ENCODE data around the gene SMIM23. TPM values are rescaled to one million over a fixed set of nuclear protein-coding genes. Genes with fewer than 3 reads are reported as not detected.

The SMIM23 gene
- total RNA-seq, 2 donors from 2014 or later, result not detected

DNA sequence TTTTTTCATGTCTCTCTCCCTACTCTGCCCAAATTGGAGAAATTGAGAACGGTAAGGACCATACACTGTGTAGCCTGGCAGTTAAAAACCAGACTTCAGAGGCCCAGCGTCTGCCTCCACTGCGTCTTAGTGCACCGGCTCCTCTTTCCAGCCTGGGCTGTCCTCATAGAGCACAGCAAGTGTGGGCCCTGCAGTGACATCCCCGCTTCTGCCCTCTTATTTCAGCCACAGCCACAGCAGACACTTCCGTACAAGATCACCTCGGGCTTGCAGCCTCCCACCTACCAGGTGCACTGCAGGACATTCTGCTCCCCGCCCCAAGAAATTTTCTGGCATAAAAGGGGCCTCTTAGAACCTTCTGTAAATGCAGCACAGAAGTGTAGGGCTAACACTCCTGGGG lies 21.4 kb upstream of the SMIM23 start:
- H3K36me3 ChIP-seq (replicated peaks in 1 of 2; ENCODE audit: insufficient read depth in 1 of 2, low read depth in 2 of 2), result no peaks in the 10 kb centered on the region
- WGBS, 2 donors, result 76 to 79% methylated on average over 8 of the region's 8 CpGs
- no peak overlapping the region for H3K27ac ChIP-seq
- H3K27me3 ChIP-seq, result no peaks in the 10 kb centered on the region
- H3K4me1 ChIP-seq, result no peaks in the 10 kb centered on the region
- no peak for ATAC-seq
- peaks cover 0 to 5% (median 0%) of the 10 kb centered on the region in 3 donors for H3K9me3 ChIP-seq
- no peak for TF ChIP-seq POLR2A (IDR thresholded peaks at IDR 0.05)
- intact Hi-C loops (cut with DNase I), result no loop called here
- DNase-seq, result no peak
- no peak overlapping the region for H3K4me3 ChIP-seq

DNA sequence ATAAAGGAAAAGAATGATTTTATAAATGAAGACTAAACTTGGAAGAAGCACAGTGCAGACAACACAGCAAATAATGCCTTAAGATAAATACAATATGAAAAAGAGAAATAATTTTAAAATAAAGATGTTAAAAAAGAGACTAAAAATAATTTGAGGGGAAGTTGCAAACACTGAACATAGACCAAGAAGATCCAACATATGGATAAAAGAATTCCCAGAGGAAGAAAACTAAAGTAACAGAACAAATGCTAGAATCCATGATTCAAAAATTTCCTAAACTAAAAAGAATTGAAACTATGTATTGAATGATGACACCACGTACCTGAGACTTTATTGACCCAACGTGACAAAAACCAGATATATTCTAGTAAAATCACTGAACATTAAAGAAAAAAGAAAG lies 18.7 kb upstream of the SMIM23 start:
- no peak for DNase-seq
- H3K4me3 ChIP-seq, result no peak overlapping the region
- no peak for ATAC-seq
- no peaks in the 10 kb centered on the region for H3K4me1 ChIP-seq
- intact Hi-C loops (cut with DNase I), result no loop called here
- TF ChIP-seq, protein P1, sequence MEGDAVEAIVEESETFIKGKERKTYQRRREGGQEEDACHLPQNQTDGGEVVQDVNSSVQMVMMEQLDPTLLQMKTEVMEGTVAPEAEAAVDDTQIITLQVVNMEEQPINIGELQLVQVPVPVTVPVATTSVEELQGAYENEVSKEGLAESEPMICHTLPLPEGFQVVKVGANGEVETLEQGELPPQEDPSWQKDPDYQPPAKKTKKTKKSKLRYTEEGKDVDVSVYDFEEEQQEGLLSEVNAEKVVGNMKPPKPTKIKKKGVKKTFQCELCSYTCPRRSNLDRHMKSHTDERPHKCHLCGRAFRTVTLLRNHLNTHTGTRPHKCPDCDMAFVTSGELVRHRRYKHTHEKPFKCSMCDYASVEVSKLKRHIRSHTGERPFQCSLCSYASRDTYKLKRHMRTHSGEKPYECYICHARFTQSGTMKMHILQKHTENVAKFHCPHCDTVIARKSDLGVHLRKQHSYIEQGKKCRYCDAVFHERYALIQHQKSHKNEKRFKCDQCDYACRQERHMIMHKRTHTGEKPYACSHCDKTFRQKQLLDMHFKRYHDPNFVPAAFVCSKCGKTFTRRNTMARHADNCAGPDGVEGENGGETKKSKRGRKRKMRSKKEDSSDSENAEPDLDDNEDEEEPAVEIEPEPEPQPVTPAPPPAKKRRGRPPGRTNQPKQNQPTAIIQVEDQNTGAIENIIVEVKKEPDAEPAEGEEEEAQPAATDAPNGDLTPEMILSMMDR (IDR thresholded peaks at IDR 0.05), result no peak
- no peak overlapping the region for H3K27ac ChIP-seq
- H3K27me3 ChIP-seq, result no peaks in the 10 kb centered on the region
- no peaks in the 10 kb centered on the region for H3K36me3 ChIP-seq (replicated peaks in 1 of 2; ENCODE audit: insufficient read depth in 1 of 2, low read depth in 2 of 2)
- H3K9me3 ChIP-seq, result peaks cover 0 to 5% (median 0%) of the 10 kb centered on the region in 3 donors
- WGBS, 2 donors, result 66 to 75% methylated on average over 2 of the region's 2 CpGs

DNA sequence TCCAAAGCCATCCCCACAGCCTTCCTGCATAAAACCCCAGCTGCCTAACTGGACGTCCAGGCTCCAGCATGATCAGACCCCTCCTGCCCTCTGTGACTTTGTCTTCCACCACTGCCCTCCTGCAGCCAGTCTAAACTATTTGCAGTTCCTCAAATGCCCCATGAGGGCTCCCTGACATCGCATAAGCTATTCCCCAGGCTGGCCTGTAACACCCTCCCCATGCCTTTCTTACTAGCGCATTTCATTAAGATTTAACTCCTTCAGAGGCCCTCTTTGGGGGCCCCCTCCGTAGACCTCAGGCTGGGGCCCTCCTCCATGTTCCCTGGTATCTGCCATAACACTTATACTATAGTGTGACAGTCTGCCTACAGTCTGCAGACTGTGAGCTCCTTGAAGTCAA lies 15.5 kb upstream of the SMIM23 start:
- Histone ChIP-seq H3K4me1 (no peaks in the 10 kb centered on the region), H3K36me3 (replicated peaks in 1 of 2; ENCODE audit: insufficient read depth in 1 of 2, low read depth in 2 of 2) (no peaks in the 10 kb centered on the region), H3K27ac (no peak overlapping the region), H3K9me3 (peaks cover 0 to 5% (median 0%) of the 10 kb centered on the region in 3 donors), H3K4me3 (no peak overlapping the region), H3K27me3 (no peaks in the 10 kb centered on the region)
- TF ChIP-seq, protein P1 (IDR thresholded peaks at IDR 0.05), result no peak
- no peak for TF ChIP-seq POLR2A (IDR thresholded peaks at IDR 0.05)
- DNase-seq, result no peak
- intact Hi-C loops (cut with DNase I), result no loop called here
- no peak for ATAC-seq
- WGBS, 2 donors, result 27 to 30% methylated on average over 4 of the region's 4 CpGs

DNA sequence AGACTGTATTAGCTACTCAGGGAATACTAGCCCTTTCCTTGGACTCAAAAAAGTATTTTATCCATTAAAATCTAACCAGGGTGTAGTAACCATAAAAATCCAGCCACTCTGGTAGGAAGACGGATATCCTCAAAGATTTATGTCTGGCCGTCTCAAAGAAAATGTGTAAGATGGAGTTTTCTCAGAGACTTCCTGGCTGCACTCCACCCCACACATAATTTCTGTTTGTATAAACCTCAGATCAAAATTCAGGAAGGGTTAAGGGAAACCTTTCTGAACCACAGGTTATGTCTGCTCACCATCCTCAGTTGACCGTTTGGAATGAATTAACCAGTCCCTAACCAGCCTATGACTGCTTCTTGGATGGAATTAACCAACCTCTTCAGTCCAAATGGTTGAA lies 13.8 kb upstream of the SMIM23 start:
- Histone ChIP-seq H3K4me1 (no peaks in the 10 kb centered on the region), H3K9me3 (peaks cover 0 to 5% (median 0%) of the 10 kb centered on the region in 3 donors), H3K27ac (no peak overlapping the region), H3K4me3 (no peak overlapping the region), H3K27me3 (no peaks in the 10 kb centered on the region), H3K36me3 (replicated peaks in 1 of 2; ENCODE audit: insufficient read depth in 1 of 2, low read depth in 2 of 2) (no peaks in the 10 kb centered on the region)
- DNase-seq (no peak), ATAC-seq (no peak)
- no peak for TF ChIP-seq POLR2A (IDR thresholded peaks at IDR 0.05)
- TF ChIP-seq, protein P1 (IDR thresholded peaks at IDR 0.05), result no peak
- 37 to 53% methylated on average over 3 of the region's 3 CpGs for WGBS, 2 donors
- intact Hi-C loops (cut with DNase I), result no loop called here

DNA sequence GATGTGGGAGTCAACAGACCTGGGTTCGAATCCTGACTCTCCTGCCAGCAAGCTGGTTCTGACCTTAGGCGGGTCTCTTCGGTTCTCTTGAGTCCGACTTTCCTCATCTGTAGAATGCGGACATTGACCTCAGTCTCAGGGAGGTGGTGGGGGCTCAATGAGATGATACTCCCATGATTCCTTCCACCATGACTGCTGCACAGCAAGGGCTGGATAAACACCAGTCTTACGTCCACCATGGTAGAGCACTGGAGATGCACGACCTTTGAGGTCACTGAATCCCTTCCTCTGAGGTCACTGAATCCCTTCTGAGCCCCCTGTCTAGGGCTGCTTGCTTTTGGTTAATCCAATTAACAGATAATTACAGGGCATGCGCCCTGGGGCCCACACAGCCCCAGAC lies 12.5 kb upstream of the SMIM23 start:
- no peaks in the 10 kb centered on the region for H3K9me3 ChIP-seq
- no peak overlapping the region for H3K4me3 ChIP-seq
- DNase-seq (no peak), ATAC-seq (no peak)
- no peaks in the 10 kb centered on the region for H3K36me3 ChIP-seq (replicated peaks in 1 of 2; ENCODE audit: insufficient read depth in 1 of 2, low read depth in 2 of 2)
- TF ChIP-seq, protein P1 (IDR thresholded peaks at IDR 0.05), result no peak
- no peak for TF ChIP-seq POLR2A (IDR thresholded peaks at IDR 0.05)
- H3K27ac ChIP-seq, result no peak overlapping the region
- WGBS, 2 donors, result 74 to 75% methylated on average over 6 to 8 of the region's 8 CpGs
- no peaks in the 10 kb centered on the region for H3K4me1 ChIP-seq
- intact Hi-C loops (cut with DNase I), result no loop called here
- no peaks in the 10 kb centered on the region for H3K27me3 ChIP-seq

All from body of pancreas (tissue), 4 donors.